B cell (primary cell): ENCODE results near the gene CHST11. TPM values are rescaled to one million over a fixed set of nuclear protein-coding genes. Genes with fewer than 3 reads are reported as not detected.

Experiments used
- ATAC-seq: fragments of 200-7000 bp; cut with Tn5 transposase; one replicate; pipeline ENCODE4 v1.10.0; 2021; ENCODE audit warnings: low read depth, mild to moderate bottlenecking, moderate number of reproducible peaks, moderate library complexity
- CTCF ChIA-PET: fragments of 350-600 bp; sonication (Branson Sonifier 250); formaldehyde crosslinking; loops from one replicate; lab custom pipeline; 2021; ENCODE audit warnings: antibody characterized with exemption, inconsistent platforms; lab: Charles Lee
- POLR2A ChIA-PET: fragments of 350-600 bp; sonication (Branson Sonifier 250); formaldehyde crosslinking; loops from one replicate; lab custom pipeline; 2021; ENCODE audit warnings: antibody characterized with exemption; lab: Charles Lee
- DNase-seq: peaks from one replicate; pipeline ENCODE4 v3.0.0; 2013
- H2AFZ ChIP-seq: 2 replicates; pipeline ENCODE4 v1.6.1; 2012; ENCODE audit warnings: mild to moderate bottlenecking, low read depth, low read length; ENCODE audit not compliant: insufficient read depth, poor library complexity, severe bottlenecking
- H3K27ac ChIP-seq, 2 donors: 1 replicate in 1 of 2; 2 replicates in 1 of 2; pipeline ENCODE4 v1.5.1; 2012 to 2013; ENCODE audit warnings: low read length in 2 of 2, mild to moderate bottlenecking in 2 of 2, moderate library complexity in 1 of 2
- H3K27me3 ChIP-seq, 4 experiments: fragments of 200-600 bp in 1 of 4; sonication (generic) in 1 of 4; replicated peaks in 1 of 4; 1 replicate in 2 of 4; 2 replicates in 2 of 4; pipeline versions ENCODE4 v1.6.1 to v1.7.0; 2013 to 2016; ENCODE audit warnings: low read length in 3 of 4, mild to moderate bottlenecking in 2 of 4, mixed read lengths in 1 of 4, moderate library complexity in 1 of 4; ENCODE audit not compliant: insufficient read depth in 4 of 4, control insufficient read depth in 3 of 4; ENCODE audit errors: control extremely low read depth in 1 of 4
- H3K36me3 ChIP-seq, 2 experiments: replicated peaks in 1 of 2; 1 replicate in 1 of 2; 2 replicates in 1 of 2; pipeline versions ENCODE4 v1.6.1 to v1.7.1; 2013; ENCODE audit warnings: low read length in 1 of 2; ENCODE audit not compliant: insufficient read depth in 2 of 2, control insufficient read depth in 1 of 2; ENCODE audit errors: control extremely low read depth in 1 of 2, extremely low read depth in 1 of 2
- H3K4me1 ChIP-seq, 2 donors: fragments of 200-600 bp in 1 of 2; sonication (generic) in 1 of 2; 1 replicate in 1 of 2; 2 replicates in 1 of 2; pipeline versions ENCODE4 v1.5.1 to v1.6.1; 2013 to 2017; ENCODE audit warnings: low read length in 2 of 2; ENCODE audit not compliant: control insufficient read depth in 2 of 2, insufficient read depth in 2 of 2
- H3K4me2 ChIP-seq: replicated peaks from 2 replicates; pipeline ENCODE3; 2012; ENCODE audit warnings: mild to moderate bottlenecking, low read depth, low read length; ENCODE audit not compliant: poor library complexity, severe bottlenecking
- H3K4me3 ChIP-seq, 5 experiments: fragments of 200-600 bp in 1 of 5; sonication (generic) in 1 of 5; 1 replicate in 3 of 5; 2 replicates in 2 of 5; pipeline versions ENCODE4 v1.5.1 to v1.7.0; 2011 to 2016; ENCODE audit warnings: low read length in 4 of 5, mild to moderate bottlenecking in 4 of 5, low read depth in 2 of 5, control low read depth in 1 of 5, moderate library complexity in 1 of 5; ENCODE audit not compliant: insufficient read depth in 1 of 5; ENCODE audit errors: control extremely low read depth in 1 of 5, extremely low read depth in 1 of 5
- H3K79me2 ChIP-seq: fragments of 200-600 bp; sonication (generic); one replicate; pipeline ENCODE4 v1.6.0; 2016; ENCODE audit warnings: low read length; ENCODE audit not compliant: control insufficient read depth, insufficient read depth
- H3K9ac ChIP-seq: fragments of 200-600 bp; sonication (generic); 2 replicates; pipeline ENCODE4 v1.6.1; 2017; ENCODE audit warnings: mild to moderate bottlenecking, low read length, moderate library complexity
- H3K9me3 ChIP-seq, 3 donors: one replicate each; pipeline versions ENCODE4 v1.6.1 to v1.7.1; 2013; ENCODE audit warnings: low read length in 2 of 3; ENCODE audit not compliant: control insufficient read depth in 2 of 3, insufficient read depth in 1 of 3; ENCODE audit errors: control extremely low read depth in 1 of 3
- H4K20me1 ChIP-seq: 2 replicates; pipeline ENCODE4 v1.6.0; 2012; ENCODE audit warnings: mild to moderate bottlenecking, low read length; ENCODE audit not compliant: insufficient read depth, control insufficient read depth, poor library complexity, severe bottlenecking
- H3K27ac Mint-ChIP-seq: one replicate; pipeline ENCODE4 v1.8.0; 2021; ENCODE audit warnings: mixed read lengths
- H3K27me3 Mint-ChIP-seq: one replicate; pipeline ENCODE4 v1.8.0; 2021; ENCODE audit warnings: mixed read lengths
- H3K4me1 Mint-ChIP-seq: one replicate; pipeline ENCODE4 v1.8.0; 2021; ENCODE audit warnings: mixed read lengths
- H3K4me3 Mint-ChIP-seq: one replicate; pipeline ENCODE4 v1.8.0; 2021; ENCODE audit warnings: mixed read lengths
- H3K9me3 Mint-ChIP-seq: one replicate; pipeline ENCODE4 v1.8.0; 2022; ENCODE audit warnings: mixed read lengths; ENCODE audit not compliant: insufficient read depth
- EZH2 ChIP-seq: IDR thresholded peaks from 2 replicates; pipeline ENCODE4 v1.6.1; 2012; ENCODE audit warnings: borderline replicate concordance, low read depth, mild to moderate bottlenecking, moderate library complexity, low read length; ENCODE audit not compliant: insufficient read depth, poor library complexity, severe bottlenecking
- WGBS: methylation state at CpG from one replicate; pipeline ENCODE4 v1.1.5; 2013; ENCODE audit warnings: missing lambda C conversion rate; ENCODE audit not compliant: insufficient coverage; 5-methylcytosine and 5-hydroxymethylcytosine counted together
- intact Hi-C: fragments of 100-400 bp; cut with micrococcal nuclease; formaldehyde crosslinking; loops from one replicate; pipeline ENCODE4 v1.10.0; 2022
- polyA plus RNA-seq: library from polyadenylated mRNA; depleted of rRNA; stranded (reverse); fragments of >200 nt; gene quantifications from 2 replicates; pipeline ENCODE4 v1.2.3, GENCODE V29; 2012
- total RNA-seq, 2 donors: library from RNA; stranded (reverse); fragments of 120-200 nt in 1 of 2; gene quantifications; 1 replicate in 1 of 2; 2 replicates in 1 of 2; pipeline versions ENCODE4 v1.2.3 to v1.2.4, GENCODE V29; 2013 to 2022
- TF ChIP-seq, protein P1 (sequence below): fragments of 200-600 bp; IDR thresholded peaks from one replicate; pipeline ENCODE4 v1.8.0; 2022; ENCODE audit warnings: antibody characterized with exemption, mild to moderate bottlenecking

CHST11 gene
- total and polyA plus RNA-seq, 2 donors (not counting 1 experiment from before 2014, with no cell fraction given): 46.3 to 152 TPM

DNA sequence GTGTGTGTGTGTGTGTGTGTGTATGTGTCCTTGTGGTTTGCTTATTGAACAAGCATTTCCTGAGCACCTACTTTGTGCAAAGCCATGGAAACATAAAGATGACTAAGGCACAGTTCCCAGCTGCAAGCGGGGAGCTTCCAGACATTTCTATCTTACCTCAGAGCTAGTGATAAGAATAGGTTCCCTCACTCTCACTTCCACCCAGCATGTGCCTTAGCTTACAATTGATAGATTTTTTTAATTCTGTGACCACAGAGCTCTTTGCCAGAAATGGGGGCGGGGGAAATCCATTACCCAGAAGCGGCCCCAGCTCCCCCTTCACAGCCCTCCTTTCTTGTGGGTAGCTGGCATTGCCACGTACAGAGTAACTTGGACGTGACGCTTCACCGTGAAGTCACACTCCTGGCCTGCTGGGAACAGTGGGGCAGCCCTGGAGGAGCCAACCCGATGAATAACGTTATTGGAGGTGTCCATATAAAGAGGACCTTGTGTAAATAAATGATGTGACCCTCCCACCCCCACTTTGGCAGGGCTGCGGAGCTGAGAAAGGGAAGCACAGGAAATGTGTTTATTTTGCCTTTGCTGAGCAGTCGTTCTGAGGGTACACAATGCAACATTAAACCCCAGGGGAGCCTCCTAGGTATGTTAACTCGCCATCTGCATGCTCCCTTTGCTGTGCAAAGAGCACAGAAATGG lies 238.9 kb downstream of the CHST11 start:
- Histone ChIP-seq H3K79me2 (peaks cover 90% of the 10 kb centered on the region), H3K36me3 (no peaks in the 10 kb centered on the region), H3K9ac (peak overlapping the region; percentile 20), H3K4me2 (peak overlapping the region; percentile 53), H3K4me3 (no peak overlapping the region), H4K20me1 (peaks cover 40% of the 10 kb centered on the region), H3K4me1 (peaks cover 43 to 49% of the 10 kb centered on the region in 2 donors), H3K27me3 (no peaks in the 10 kb centered on the region), H3K27ac (peak overlapping the region; percentile 26 to 58), H3K9me3 (no peaks in the 10 kb centered on the region), H2AFZ (no peak overlapping the region)
- CTCF ChIA-PET: interaction anchor here (0.7 to 2.0 kb wide), 8 partner anchors 15 to 479 kb away, joined by 3 to 9 read pairs (median 4); partner anchors contain the start of gene CHST11
- H3K4me1 Mint-ChIP-seq: peaks cover 75% of the 10 kb centered on the region
- ATAC-seq (peak; percentile 73), DNase-seq (peak; percentile 72)
- intact Hi-C loops: loop anchor here (2.0 to 5.0 kb wide), 2 partner anchors 19 to 238 kb away; partner anchors contain the start of gene CHST11
- H3K9me3 Mint-ChIP-seq: no peaks in the 10 kb centered on the region
- WGBS: 6% methylated on average over 9 of the region's 12 CpGs
- POLR2A ChIA-PET: interaction anchor here (0.7 kb wide), 1 partner anchor 25 kb away, joined by 3 read pairs; no protein-coding TSS in a partner anchor
- no peaks in the 10 kb centered on the region for H3K27me3 Mint-ChIP-seq
- H3K4me3 Mint-ChIP-seq: peak overlapping the region; percentile 64
- TF ChIP-seq, protein P1, sequence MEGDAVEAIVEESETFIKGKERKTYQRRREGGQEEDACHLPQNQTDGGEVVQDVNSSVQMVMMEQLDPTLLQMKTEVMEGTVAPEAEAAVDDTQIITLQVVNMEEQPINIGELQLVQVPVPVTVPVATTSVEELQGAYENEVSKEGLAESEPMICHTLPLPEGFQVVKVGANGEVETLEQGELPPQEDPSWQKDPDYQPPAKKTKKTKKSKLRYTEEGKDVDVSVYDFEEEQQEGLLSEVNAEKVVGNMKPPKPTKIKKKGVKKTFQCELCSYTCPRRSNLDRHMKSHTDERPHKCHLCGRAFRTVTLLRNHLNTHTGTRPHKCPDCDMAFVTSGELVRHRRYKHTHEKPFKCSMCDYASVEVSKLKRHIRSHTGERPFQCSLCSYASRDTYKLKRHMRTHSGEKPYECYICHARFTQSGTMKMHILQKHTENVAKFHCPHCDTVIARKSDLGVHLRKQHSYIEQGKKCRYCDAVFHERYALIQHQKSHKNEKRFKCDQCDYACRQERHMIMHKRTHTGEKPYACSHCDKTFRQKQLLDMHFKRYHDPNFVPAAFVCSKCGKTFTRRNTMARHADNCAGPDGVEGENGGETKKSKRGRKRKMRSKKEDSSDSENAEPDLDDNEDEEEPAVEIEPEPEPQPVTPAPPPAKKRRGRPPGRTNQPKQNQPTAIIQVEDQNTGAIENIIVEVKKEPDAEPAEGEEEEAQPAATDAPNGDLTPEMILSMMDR: no peak
- no peak for TF ChIP-seq EZH2
- H3K27ac Mint-ChIP-seq: peak overlapping the region; percentile 80

DNA sequence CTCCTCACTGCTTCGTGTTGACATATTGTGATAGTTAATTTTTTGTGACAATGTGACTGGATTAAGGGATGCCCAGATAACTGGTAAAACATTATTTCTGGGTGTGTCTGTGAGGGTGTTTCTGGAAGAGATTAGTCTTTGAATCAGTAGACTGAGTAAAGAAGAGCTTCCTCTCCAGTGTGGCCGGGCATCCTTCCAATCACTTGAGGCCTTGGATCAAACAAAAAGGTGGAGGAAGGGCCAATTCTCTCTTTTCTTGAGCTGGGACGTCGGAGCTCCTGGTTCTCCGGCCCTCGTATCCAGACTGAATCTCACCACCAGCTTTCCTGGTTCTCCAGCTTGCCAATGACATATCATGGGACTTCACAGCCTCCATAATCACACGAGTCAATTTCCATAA lies 240.4 kb downstream of the CHST11 start:
- Histone ChIP-seq H3K4me1 (peaks cover 29 to 33% of the 10 kb centered on the region in 2 donors), H2AFZ (no peak overlapping the region), H3K4me3 (no peak overlapping the region), H3K79me2 (peaks cover 91% of the 10 kb centered on the region), H3K9me3 (no peaks in the 10 kb centered on the region), H3K4me2 (no peak overlapping the region), H3K27ac (no peak overlapping the region), H4K20me1 (peaks cover 46% of the 10 kb centered on the region), H3K9ac (no peak overlapping the region), H3K36me3 (no peaks in the 10 kb centered on the region), H3K27me3 (no peaks in the 10 kb centered on the region)
- POLR2A ChIA-PET: no interaction called here
- Mint-ChIP-seq H3K4me3 (no peak overlapping the region), H3K27ac (peak overlapping the region; percentile 4), H3K27me3 (no peaks in the 10 kb centered on the region), H3K9me3 (no peaks in the 10 kb centered on the region), H3K4me1 (peaks cover 63% of the 10 kb centered on the region)
- no peak for ATAC-seq
- CTCF ChIA-PET: interaction anchor here (1.0 kb wide), 1 partner anchor 53 kb away, joined by 3 read pairs; no protein-coding TSS in a partner anchor
- DNase-seq: no peak
- TF ChIP-seq, protein P1: no peak
- no peak for TF ChIP-seq EZH2
- intact Hi-C loops: loop anchor here (5.0 kb wide), 1 partner anchor 240 kb away; the partner anchor contains the start of gene CHST11
- WGBS: 100% methylated on average over 7 of the region's 7 CpGs
